SU-DHL-6 (cell line): ENCODE results near the gene MAB21L1.

Source experiments
- EZH2phosphoT487 ChIP-seq: fragments of 200-600 bp; sonication (generic), shearing (Covaris generic); conservative IDR thresholded peaks from 2 replicates; pipeline ENCODE4 v1.6.1; 2018; ENCODE audit warnings: mild to moderate bottlenecking, antibody characterized with exemption, low read length, moderate library complexity, mixed read lengths
- TF ChIP-seq, protein P1 (sequence below): fragments of 200-600 bp; sonication (generic); IDR thresholded peaks from one replicate; pipeline ENCODE4 v1.5.1; 2017; ENCODE audit warnings: antibody characterized with exemption, mild to moderate bottlenecking, low read length, moderate library complexity; ENCODE audit not compliant: insufficient read depth, poor library complexity, severe bottlenecking

DNA sequence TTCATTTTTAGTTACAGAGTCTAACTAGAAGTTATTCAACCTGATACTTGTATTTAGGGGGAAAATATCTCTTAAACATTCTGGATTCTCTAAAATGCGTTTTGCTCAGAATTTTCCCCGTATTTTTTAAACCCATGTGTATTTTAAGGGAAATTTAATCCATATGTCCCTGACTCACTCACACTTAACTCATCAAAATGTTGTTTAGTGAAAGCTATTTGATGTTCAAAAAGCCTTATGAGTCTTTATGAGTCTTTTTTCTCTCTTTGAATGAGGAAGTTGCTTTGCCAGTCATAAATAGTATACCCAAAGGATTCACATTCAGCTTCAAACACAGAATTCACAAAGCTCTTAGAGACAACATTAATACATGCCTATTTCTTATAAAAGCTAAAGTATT, 16.4 kb downstream of the MAB21L1 start:
- TF ChIP-seq, protein P1, sequence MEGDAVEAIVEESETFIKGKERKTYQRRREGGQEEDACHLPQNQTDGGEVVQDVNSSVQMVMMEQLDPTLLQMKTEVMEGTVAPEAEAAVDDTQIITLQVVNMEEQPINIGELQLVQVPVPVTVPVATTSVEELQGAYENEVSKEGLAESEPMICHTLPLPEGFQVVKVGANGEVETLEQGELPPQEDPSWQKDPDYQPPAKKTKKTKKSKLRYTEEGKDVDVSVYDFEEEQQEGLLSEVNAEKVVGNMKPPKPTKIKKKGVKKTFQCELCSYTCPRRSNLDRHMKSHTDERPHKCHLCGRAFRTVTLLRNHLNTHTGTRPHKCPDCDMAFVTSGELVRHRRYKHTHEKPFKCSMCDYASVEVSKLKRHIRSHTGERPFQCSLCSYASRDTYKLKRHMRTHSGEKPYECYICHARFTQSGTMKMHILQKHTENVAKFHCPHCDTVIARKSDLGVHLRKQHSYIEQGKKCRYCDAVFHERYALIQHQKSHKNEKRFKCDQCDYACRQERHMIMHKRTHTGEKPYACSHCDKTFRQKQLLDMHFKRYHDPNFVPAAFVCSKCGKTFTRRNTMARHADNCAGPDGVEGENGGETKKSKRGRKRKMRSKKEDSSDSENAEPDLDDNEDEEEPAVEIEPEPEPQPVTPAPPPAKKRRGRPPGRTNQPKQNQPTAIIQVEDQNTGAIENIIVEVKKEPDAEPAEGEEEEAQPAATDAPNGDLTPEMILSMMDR: no peak
- TF ChIP-seq EZH2phosphoT487: no peak
